OCI-LY7 (cell line): ENCODE data around the gene MMP15. TPM values are rescaled to one million over a fixed set of nuclear protein-coding genes. Genes with fewer than 3 reads are reported as not detected.
"Not testable (repeated sequence)": the region's sequence is repeated elsewhere in the genome, so short reads cannot be mapped to it uniquely, and the experiment has no call there.

Source experiments
- BruUV-seq: library from RNA; stranded (reverse); fragments of 400-500 nt; replicated peaks from 2 replicates; lab custom pipeline; 2021; lab: Mats Ljungman, UMichigan
- CTCF ChIA-PET: fragments of 300-600 bp; sonication (Branson Sonifier 250); formaldehyde crosslinking; loops from one replicate; lab custom pipeline; 2022; ENCODE audit warnings: antibody characterized with exemption; ENCODE audit not compliant: unreplicated experiment; lab: Charles Lee
- POLR2A ChIA-PET: fragments of 300-600 bp; sonication (Branson Sonifier 250); formaldehyde crosslinking; loops from one replicate; lab custom pipeline; 2022; ENCODE audit warnings: antibody characterized with exemption; lab: Charles Lee
- DNase-seq: peaks from one replicate; pipeline ENCODE4 v3.0.0-alpha.2; 2015; ENCODE audit warnings: low spot score
- H2AFZ ChIP-seq: fragments of 200-600 bp; sonication (generic), shearing (Covaris generic); 2 replicates; pipeline ENCODE4 v1.6.1; 2014; ENCODE audit warnings: mild to moderate bottlenecking, antibody characterized with exemption, low read length, moderate library complexity
- H3K27ac ChIP-seq: fragments of 200-600 bp; sonication (generic); 2 replicates; pipeline ENCODE4 v1.5.1; 2014; ENCODE audit warnings: mixed run types, low read depth, mild to moderate bottlenecking, moderate library complexity, low read length, inconsistent platforms; ENCODE audit not compliant: poor library complexity, severe bottlenecking
- H3K36me3 ChIP-seq: fragments of 200-600 bp; sonication (generic); 2 replicates; pipeline ENCODE4 v1.6.1; 2014; ENCODE audit warnings: mild to moderate bottlenecking, antibody characterized with exemption, low read length, moderate library complexity, mixed read lengths; ENCODE audit not compliant: insufficient read depth
- H3K4me1 ChIP-seq: fragments of 200-600 bp; sonication (generic); 2 replicates; pipeline ENCODE4 v1.5.1; 2014; ENCODE audit warnings: mild to moderate bottlenecking, low read length; ENCODE audit not compliant: insufficient read depth, poor library complexity, severe bottlenecking
- H3K4me2 ChIP-seq: fragments of 200-600 bp; sonication (generic); 2 replicates; pipeline ENCODE4 v1.6.1; 2014; ENCODE audit warnings: mild to moderate bottlenecking, low read length
- H3K4me3 ChIP-seq: fragments of 200-600 bp; sonication (generic); 2 replicates; pipeline ENCODE4 v1.5.1; 2014; ENCODE audit warnings: mild to moderate bottlenecking, low read depth, low read length; ENCODE audit not compliant: poor library complexity, severe bottlenecking
- H3K79me2 ChIP-seq: fragments of 200-600 bp; sonication (generic); 2 replicates; pipeline ENCODE4 v1.6.1; 2016; ENCODE audit warnings: low read depth, mild to moderate bottlenecking, low read length, moderate library complexity, mixed read lengths; ENCODE audit not compliant: insufficient read depth
- H3K9me2 ChIP-seq: fragments of 200-600 bp; sonication (generic); 2 replicates; pipeline ENCODE4 v1.6.1; 2016; ENCODE audit warnings: mild to moderate bottlenecking, low read length, mixed read lengths; ENCODE audit not compliant: insufficient read depth
- H3K9me3 ChIP-seq: fragments of 200-600 bp; sonication (generic); 2 replicates; pipeline ENCODE4 v1.6.1; 2014; ENCODE audit warnings: mild to moderate bottlenecking, mixed run types, low read length, mixed read lengths
- H4K20me1 ChIP-seq: fragments of 200-600 bp; sonication (generic); 2 replicates; pipeline ENCODE4 v1.6.1; 2014; ENCODE audit warnings: mild to moderate bottlenecking, antibody characterized with exemption, low read length, moderate library complexity, mixed read lengths; ENCODE audit not compliant: insufficient read depth
- CTCF ChIP-seq: fragments of 200-600 bp; sonication (generic); conservative IDR thresholded peaks from 2 replicates; pipeline ENCODE4 v1.5.1; 2014; ENCODE audit warnings: mild to moderate bottlenecking, antibody characterized with exemption, low read length, moderate library complexity, mixed read lengths
- EZH2phosphoT487 ChIP-seq: fragments of 200-600 bp; sonication (generic); IDR thresholded peaks from 2 replicates; pipeline ENCODE4 v1.6.1; 2018; ENCODE audit warnings: low read depth, borderline replicate concordance, mild to moderate bottlenecking, mixed run types, antibody characterized with exemption, low read length, moderate library complexity, mixed read lengths
- intact Hi-C: fragments of 100-400 bp; cut with micrococcal nuclease; formaldehyde crosslinking; loops from one replicate; pipeline ENCODE4 v1.10.0; 2022; ENCODE audit not compliant: unreplicated experiment
- total RNA-seq, 2 experiments: library from RNA; depleted of rRNA in 1 of 2; stranded (reverse); fragments of >200 nt in 1 of 2; shearing (Covaris generic) in 1 of 2; gene quantifications; 2 replicates each; pipeline ENCODE4 v1.2.3, GENCODE V29; 2014 to 2022

Gene MMP15
- total RNA-seq, 2 experiments from 2014 or later, result 0.21 TPM; not detected in 1

GRCh38 chr16:57977418-57978069 lies 48.0 kb upstream of the MMP15 start:
- Histone ChIP-seq H3K36me3 (no peaks in the 10 kb centered on the region), H3K9me3 (no peaks in the 10 kb centered on the region), H3K4me1 (peaks cover 10% of the 10 kb centered on the region), H2AFZ (no peak overlapping the region), H3K79me2 (no peaks in the 10 kb centered on the region), H4K20me1 (no peaks in the 10 kb centered on the region), H3K27ac (no peak overlapping the region), H3K9me2 (no peaks in the 10 kb centered on the region), H3K4me2 (no peak overlapping the region), H3K4me3 (no peak overlapping the region)
- BruUV-seq, result no TSS peak
- intact Hi-C loops, result no loop called here
- CTCF ChIA-PET, result interaction anchor here (0.6 kb wide), 1 partner anchor 1921 kb away, joined by 3 read pairs; no protein-coding TSS in a partner anchor
- POLR2A ChIA-PET, result no interaction called here
- TF ChIP-seq EZH2phosphoT487 (no peak), CTCF (no peak)
- DNase-seq, result no peak

DNA sequence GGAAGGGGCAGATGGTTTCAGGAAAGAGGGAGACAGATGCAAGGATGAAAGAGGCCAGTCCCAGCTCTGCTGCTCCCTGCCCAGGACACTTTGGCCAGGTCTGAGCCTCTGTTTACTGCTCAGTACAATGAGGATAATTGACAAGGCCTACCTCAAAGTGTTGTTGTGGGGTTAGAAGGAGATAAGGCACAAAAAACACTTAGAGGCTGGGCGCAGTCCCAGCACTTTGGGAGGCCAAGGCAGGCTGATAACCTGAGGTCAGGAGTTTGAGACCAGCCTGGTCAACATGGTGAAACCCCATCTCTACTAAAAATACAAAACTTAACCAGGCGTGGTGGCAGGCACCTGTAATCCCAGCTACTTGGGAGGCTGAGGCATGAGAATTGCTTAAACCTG lies 47.5 kb upstream of the MMP15 start:
- H4K20me1 ChIP-seq, H3K4me2 ChIP-seq, H3K79me2 ChIP-seq, H3K9me2 ChIP-seq, H3K36me3 ChIP-seq, H2AFZ ChIP-seq, BruUV-seq, POLR2A ChIA-PET, DNase-seq, H3K4me3 ChIP-seq, intact Hi-C loops, H3K9me3 ChIP-seq, H3K27ac ChIP-seq: not testable (repeated sequence)
- CTCF ChIA-PET, result interaction anchor here (0.6 kb wide), 1 partner anchor 1921 kb away, joined by 3 read pairs; no protein-coding TSS in a partner anchor
- H3K4me1 ChIP-seq, result peaks cover 13% of the 10 kb centered on the region

GRCh38 chr16:57979006-57979585 lies 46.5 kb upstream of the MMP15 start:
- intact Hi-C loops, result no loop called here
- Histone ChIP-seq H3K9me2 (no peaks in the 10 kb centered on the region), H3K4me1 (peaks cover 14% of the 10 kb centered on the region), H3K9me3 (no peaks in the 10 kb centered on the region), H3K79me2 (no peaks in the 10 kb centered on the region), H4K20me1 (no peaks in the 10 kb centered on the region), H3K27ac (no peak overlapping the region), H3K36me3 (no peaks in the 10 kb centered on the region), H2AFZ (no peak overlapping the region), H3K4me3 (no peak overlapping the region), H3K4me2 (no peak overlapping the region)
- TF ChIP-seq CTCF (no peak), EZH2phosphoT487 (no peak)
- DNase-seq, result no peak
- ChIA-PET CTCF (no interaction called here), POLR2A (no interaction called here)
- BruUV-seq, result no TSS peak
